HepG2 (cell line): ENCODE results near the gene ALLC.

ENCODE experiments used
- ATF2 ChIP-seq: sonication (generic); formaldehyde crosslinking; IDR thresholded peaks from 2 replicates; pipeline ENCODE4 v1.4.0; 2020; ENCODE audit warnings: missing genetic modification reagents
- CTCF ChIP-seq: sonication (generic); formaldehyde crosslinking; IDR thresholded peaks from 2 replicates; pipeline ENCODE4 v1.5.0; 2020; ENCODE audit warnings: mild to moderate bottlenecking, missing genetic modification reagents, moderate library complexity
- ERF ChIP-seq: IDR thresholded peaks from 2 replicates; pipeline ENCODE4 v1.6.1; 2018; ENCODE audit warnings: missing biosample characterization, missing genetic modification reagents
- FOXK2 ChIP-seq: fragments of 450-650 bp; IDR thresholded peaks from 2 replicates; pipeline ENCODE4 v1.6.1; 2016
- NFE2L2 ChIP-seq: fragments of 150-350 bp; IDR thresholded peaks from 2 replicates; pipeline ENCODE4 v1.6.1; 2014; ENCODE audit warnings: low read length
- POLR2AphosphoS5 ChIP-seq: IDR thresholded peaks from 2 replicates; pipeline ENCODE4 v1.6.1; 2012; ENCODE audit warnings: low read depth, low read length
- PRPF4 ChIP-seq: fragments of 200-400 bp; formaldehyde crosslinking; IDR thresholded peaks from 2 replicates; pipeline ENCODE4 v1.6.1; 2016; ENCODE audit warnings: low read length, low read depth; ENCODE audit not compliant: poor library complexity, severe bottlenecking
- SRSF4 ChIP-seq: fragments of 200-400 bp; formaldehyde crosslinking; IDR thresholded peaks from one replicate; pipeline ENCODE4 v1.6.1; 2018; ENCODE audit warnings: mild to moderate bottlenecking, low read depth, low read length, moderate library complexity; ENCODE audit not compliant: poor library complexity, severe bottlenecking
- YY1 ChIP-seq: IDR thresholded peaks from 2 replicates; pipeline ENCODE4 v1.6.1; 2011; ENCODE audit warnings: low read length, low read depth, moderate library complexity, mild to moderate bottlenecking; ENCODE audit not compliant: insufficient read depth, insufficient replicate concordance
- ZNF720 ChIP-seq: sonication (generic); formaldehyde crosslinking; IDR thresholded peaks from 2 replicates; pipeline ENCODE4 v1.4.0; 2020; ENCODE audit warnings: missing genetic modification reagents

- TF ChIP-seq CTCF (CRISPR knock-in tag) (no peak), ATF2 (CRISPR knock-in tag) (no peak), SRSF4 (no peak), FOXK2 (no peak), POLR2AphosphoS5 (no peak), NFE2L2 (no peak), PRPF4 (no peak), ZNF720 (CRISPR knock-in tag) (no peak), YY1 (no peak), ERF (CRISPR knock-in tag) (no peak)
These were observed 30.4 kb upstream of the ALLC start for GRCh38 chr2:3627500-3628100.
